ENCODE results near the gene EFS.
"Not testable (repeated sequence)": the region's sequence is repeated elsewhere in the genome, so short reads cannot be mapped to it uniquely, and the experiment has no call there.

DNA sequence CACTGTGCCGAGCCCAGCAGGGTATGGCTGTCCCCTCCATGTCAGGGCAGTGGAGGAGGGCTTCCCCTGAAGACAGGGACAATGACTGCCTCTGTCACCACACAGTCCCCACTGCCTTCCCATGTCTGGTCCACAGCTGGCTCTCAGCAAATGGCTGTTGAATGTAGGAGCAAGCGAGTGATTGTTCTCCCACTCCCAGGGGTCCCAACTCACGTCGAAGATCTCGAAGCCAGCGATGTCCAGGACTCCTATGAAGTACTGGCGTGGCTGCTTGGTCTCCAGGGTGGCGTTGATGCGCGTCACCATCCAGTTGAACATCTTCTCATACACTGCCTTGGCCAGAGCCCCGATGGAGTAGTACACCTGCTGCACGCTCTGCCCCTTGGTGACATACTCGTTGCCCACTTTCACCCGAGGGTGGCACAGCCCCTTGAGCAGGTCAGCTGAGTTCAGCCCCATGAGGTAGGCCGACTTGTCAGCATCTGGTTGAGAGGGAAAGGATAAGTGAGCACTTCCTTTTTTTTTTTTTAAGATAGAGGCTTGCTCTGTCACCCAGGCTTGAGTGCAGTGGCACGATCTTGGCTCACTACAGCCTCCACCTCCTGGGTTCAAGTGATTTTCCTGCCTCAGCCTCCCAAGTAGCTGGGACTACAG lies 35.7 kb upstream of the EFS start:
- TF ChIP-seq POLR2A (IDR thresholded peaks at IDR 0.05); EP300 (IDR thresholded peaks at IDR 0.05; ENCODE audit: low read depth): not testable (repeated sequence)
- TF ChIP-seq, protein P1, sequence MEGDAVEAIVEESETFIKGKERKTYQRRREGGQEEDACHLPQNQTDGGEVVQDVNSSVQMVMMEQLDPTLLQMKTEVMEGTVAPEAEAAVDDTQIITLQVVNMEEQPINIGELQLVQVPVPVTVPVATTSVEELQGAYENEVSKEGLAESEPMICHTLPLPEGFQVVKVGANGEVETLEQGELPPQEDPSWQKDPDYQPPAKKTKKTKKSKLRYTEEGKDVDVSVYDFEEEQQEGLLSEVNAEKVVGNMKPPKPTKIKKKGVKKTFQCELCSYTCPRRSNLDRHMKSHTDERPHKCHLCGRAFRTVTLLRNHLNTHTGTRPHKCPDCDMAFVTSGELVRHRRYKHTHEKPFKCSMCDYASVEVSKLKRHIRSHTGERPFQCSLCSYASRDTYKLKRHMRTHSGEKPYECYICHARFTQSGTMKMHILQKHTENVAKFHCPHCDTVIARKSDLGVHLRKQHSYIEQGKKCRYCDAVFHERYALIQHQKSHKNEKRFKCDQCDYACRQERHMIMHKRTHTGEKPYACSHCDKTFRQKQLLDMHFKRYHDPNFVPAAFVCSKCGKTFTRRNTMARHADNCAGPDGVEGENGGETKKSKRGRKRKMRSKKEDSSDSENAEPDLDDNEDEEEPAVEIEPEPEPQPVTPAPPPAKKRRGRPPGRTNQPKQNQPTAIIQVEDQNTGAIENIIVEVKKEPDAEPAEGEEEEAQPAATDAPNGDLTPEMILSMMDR (IDR thresholded peaks at IDR 0.05) = not testable (repeated sequence)

Measured in transverse colon (tissue), 3 donors.